IMR-90 (cell line): ENCODE measurements around the gene ZBTB24. TPM values are rescaled to one million over a fixed set of nuclear protein-coding genes. Genes with fewer than 3 reads are reported as not detected.

ENCODE experiments used
- ATAC-seq: fragments of 200-7000 bp; cut with Tn5 transposase; 2 replicates; pipeline ENCODE4 v1.9.1; 2020; ENCODE audit warnings: low read depth, mild to moderate bottlenecking, moderate library complexity
- BruUV-seq: library from RNA; stranded (reverse); fragments of 400-500 nt; replicated peaks from 2 replicates; lab custom pipeline; 2021; lab: Mats Ljungman, UMichigan
- CTCF ChIA-PET: fragments of 300-600 bp; formaldehyde crosslinking; extraction: SDS; loops from one replicate; lab custom pipeline; 2021; ENCODE audit warnings: antibody characterized with exemption; lab: Yijun Ruan, JAX
- POLR2A ChIA-PET: fragments of 300-600 bp; sonication (Branson Sonifier 250); formaldehyde crosslinking; loops from one replicate; lab custom pipeline; 2022; ENCODE audit warnings: antibody characterized with exemption; ENCODE audit not compliant: unreplicated experiment; lab: Charles Lee
- DNase-seq: peaks from one replicate; pipeline ENCODE4 v3.0.0; 2013
- H2AFZ ChIP-seq: replicated peaks from 2 replicates; pipeline ENCODE3; 2013; ENCODE audit warnings: low read length, mild to moderate bottlenecking; ENCODE audit not compliant: poor library complexity
- H2AK5ac ChIP-seq: 2 replicates; pipeline ENCODE4 v1.6.1; 2013; ENCODE audit warnings: low read depth, low read length, inconsistent platforms
- H2AK9ac ChIP-seq: replicated peaks from 2 replicates; pipeline ENCODE3; 2013; ENCODE audit warnings: mild to moderate bottlenecking, low read depth, low read length, moderate library complexity; ENCODE audit not compliant: poor library complexity
- H2BK120ac ChIP-seq: 2 replicates; pipeline ENCODE4 v1.6.1; 2013; ENCODE audit warnings: low read depth, low read length, inconsistent platforms
- H2BK15ac ChIP-seq: 3 replicates; pipeline ENCODE4 v1.6.1; 2013; ENCODE audit warnings: low read depth, low read length, inconsistent platforms
- H2BK20ac ChIP-seq: 2 replicates; pipeline ENCODE4 v1.6.1; 2013; ENCODE audit warnings: low read depth, mild to moderate bottlenecking, inconsistent platforms, low read length, moderate library complexity
- H2BK5ac ChIP-seq: 2 replicates; pipeline ENCODE4 v1.6.1; 2013; ENCODE audit warnings: mild to moderate bottlenecking, low read depth, low read length, inconsistent platforms; ENCODE audit not compliant: poor library complexity, severe bottlenecking
- H3K14ac ChIP-seq: replicated peaks from 2 replicates; pipeline ENCODE4 v1.6.1; 2013; ENCODE audit warnings: low read depth, low read length, inconsistent platforms
- H3K18ac ChIP-seq: 2 replicates; pipeline ENCODE4 v1.6.1; 2013; ENCODE audit warnings: low read depth, low read length, control low read depth
- H3K23ac ChIP-seq: 2 replicates; pipeline ENCODE4 v1.6.1; 2013; ENCODE audit warnings: low read depth, low read length, inconsistent platforms
- H3K27ac ChIP-seq: 2 replicates; pipeline ENCODE4 v1.5.1; 2013; ENCODE audit warnings: mild to moderate bottlenecking, control low read depth, low read length; ENCODE audit not compliant: insufficient read depth
- H3K27me3 ChIP-seq: 2 replicates; pipeline ENCODE4 v1.6.1; 2013; ENCODE audit warnings: low read length; ENCODE audit not compliant: control insufficient read depth, insufficient read depth
- H3K36me3 ChIP-seq: 2 replicates; pipeline ENCODE4 v1.6.1; 2013; ENCODE audit warnings: low read length, mixed read lengths; ENCODE audit not compliant: control insufficient read depth, insufficient read depth
- H3K4ac ChIP-seq: 2 replicates; pipeline ENCODE4 v1.6.1; 2013; ENCODE audit warnings: low read depth, low read length, inconsistent platforms
- H3K4me1 ChIP-seq: 2 replicates; pipeline ENCODE4 v1.6.1; 2013; ENCODE audit warnings: low read length, mixed read lengths; ENCODE audit not compliant: control insufficient read depth, insufficient read depth
- H3K4me2 ChIP-seq: 2 replicates; pipeline ENCODE4 v1.6.1; 2013; ENCODE audit warnings: low read depth, mild to moderate bottlenecking, control low read depth, low read length, moderate library complexity
- H3K4me3 ChIP-seq: 2 replicates; pipeline ENCODE4 v1.5.1; 2013; ENCODE audit warnings: low read depth, mild to moderate bottlenecking, control low read depth, low read length, moderate library complexity; ENCODE audit not compliant: insufficient read depth
- H3K56ac ChIP-seq: 2 replicates; pipeline ENCODE4 v1.6.1; 2013; ENCODE audit warnings: low read length, inconsistent platforms; ENCODE audit not compliant: insufficient read depth; ENCODE audit errors: extremely low read depth
- H3K79me1 ChIP-seq, 2 experiments: 2 replicates each; pipeline ENCODE4 v1.6.1; 2013; ENCODE audit warnings: low read length in 2 of 2, inconsistent platforms in 1 of 2, low read depth in 1 of 2
- H3K9ac ChIP-seq: 2 replicates; pipeline ENCODE4 v1.6.1; 2013; ENCODE audit warnings: low read depth, low read length, control low read depth
- H3K9me1 ChIP-seq: 2 replicates; pipeline ENCODE4 v1.6.1; 2013; ENCODE audit warnings: low read length, inconsistent platforms; ENCODE audit not compliant: insufficient read depth
- H3K9me3 ChIP-seq: 2 replicates; pipeline ENCODE4 v1.6.1; 2013; ENCODE audit warnings: low read length; ENCODE audit not compliant: control insufficient read depth, insufficient read depth
- H4K20me1 ChIP-seq: 2 replicates; pipeline ENCODE4 v1.6.1; 2013; ENCODE audit warnings: low read length, inconsistent platforms; ENCODE audit not compliant: insufficient read depth
- H4K5ac ChIP-seq: 2 replicates; pipeline ENCODE4 v1.6.1; 2013; ENCODE audit warnings: mild to moderate bottlenecking, low read depth, low read length, control low read depth
- H4K8ac ChIP-seq, 2 experiments: 2 replicates each; pipeline ENCODE4 v1.6.1; 2013; ENCODE audit warnings: low read depth in 2 of 2, low read length in 2 of 2, control low read depth in 1 of 2, inconsistent platforms in 1 of 2
- H4K91ac ChIP-seq: 2 replicates; pipeline ENCODE4 v1.6.1; 2013; ENCODE audit warnings: low read depth, low read length, inconsistent platforms; ENCODE audit not compliant: insufficient read depth
- BHLHE40 ChIP-seq: fragments of 150-350 bp; IDR thresholded peaks from 2 replicates; pipeline ENCODE4 v1.6.1; 2016; ENCODE audit warnings: mild to moderate bottlenecking, low read depth, low read length
- CEBPB ChIP-seq: IDR thresholded peaks from 2 replicates; pipeline ENCODE4 v1.6.1; 2012; ENCODE audit warnings: low read depth, low read length, improper control_type of control experiment
- CHD1 ChIP-seq: IDR thresholded peaks from 2 replicates; pipeline ENCODE4 v1.6.1; 2012; ENCODE audit warnings: low read depth, low read length, improper control_type of control experiment
- CTCF ChIP-seq: conservative IDR thresholded peaks from 2 replicates; pipeline ENCODE4 v1.5.1; 2012; ENCODE audit warnings: mild to moderate bottlenecking, low read depth, low read length, improper control_type of control experiment
- ELK1 ChIP-seq: fragments of 150-350 bp; IDR thresholded peaks from 2 replicates; pipeline ENCODE4 v1.6.1; 2016; ENCODE audit warnings: low read depth, mild to moderate bottlenecking, low read length, moderate library complexity, borderline replicate concordance
- MAFK ChIP-seq: IDR thresholded peaks from 2 replicates; pipeline ENCODE4 v1.6.1; 2012; ENCODE audit warnings: low read depth, low read length, improper control_type of control experiment
- MAZ ChIP-seq: IDR thresholded peaks from 2 replicates; pipeline ENCODE4 v1.6.1; 2012; ENCODE audit warnings: low read depth, mild to moderate bottlenecking, low read length, improper control_type of control experiment, moderate library complexity, borderline replicate concordance
- MXI1 ChIP-seq: IDR thresholded peaks from 2 replicates; pipeline ENCODE4 v1.6.1; 2012; ENCODE audit warnings: low read depth, mild to moderate bottlenecking, low read length, moderate library complexity, borderline replicate concordance
- NFE2L2 ChIP-seq: fragments of 150-350 bp; IDR thresholded peaks from 2 replicates; pipeline ENCODE4 v1.6.1; 2016; ENCODE audit warnings: low read depth, mild to moderate bottlenecking, low read length
- POLR2A ChIP-seq: IDR thresholded peaks from 2 replicates; pipeline ENCODE4 v1.6.1; 2012; ENCODE audit warnings: mild to moderate bottlenecking, low read depth, low read length
- RAD21 ChIP-seq: IDR thresholded peaks from 2 replicates; pipeline ENCODE4 v1.6.1; 2012; ENCODE audit warnings: low read length, improper control_type of control experiment
- RCOR1 ChIP-seq: IDR thresholded peaks from 2 replicates; pipeline ENCODE4 v1.6.1; 2012; ENCODE audit warnings: mild to moderate bottlenecking, low read length, improper control_type of control experiment; ENCODE audit not compliant: insufficient replicate concordance
- RFX5 ChIP-seq: IDR thresholded peaks from 2 replicates; pipeline ENCODE4 v1.8.0; 2012; ENCODE audit warnings: low read depth, mild to moderate bottlenecking, low read length, moderate library complexity
- SMC3 ChIP-seq: fragments of 150-350 bp; IDR thresholded peaks from 2 replicates; pipeline ENCODE4 v1.6.1; 2016; ENCODE audit warnings: low read depth, mild to moderate bottlenecking, antibody characterized with exemption, low read length, moderate library complexity
- USF2 ChIP-seq: fragments of 150-350 bp; IDR thresholded peaks from 2 replicates; pipeline ENCODE4 v1.6.1; 2017; ENCODE audit warnings: mild to moderate bottlenecking, antibody characterized with exemption, low read length, low read depth
- WGBS, 2 experiments: methylation state at CpG; one replicate each; pipeline versions ENCODE4 v1.1.5 to v1.1.7; 2013; ENCODE audit warnings: missing lambda C conversion rate in 2 of 2; ENCODE audit not compliant: insufficient read length in 1 of 2; ENCODE audit errors: extremely low coverage in 2 of 2; 5-methylcytosine and 5-hydroxymethylcytosine counted together
- dilution Hi-C: fragments of 300-500 bp; cut with HindIII; formaldehyde crosslinking; loops from one replicate; pipeline ENCODE4 v1.14.3; 2018; ENCODE audit warnings: low sequenced_read_pairs; ENCODE audit not compliant: unreplicated experiment
- in situ Hi-C: fragments of 300-500 bp; cut with MboI; formaldehyde crosslinking; loops from 3 replicates; pipeline ENCODE4 v1.14.3; 2019; ENCODE audit warnings: low sequenced_read_pairs, inconsistent platforms, mixed read lengths
- intact Hi-C: fragments of 100-400 bp; cut with micrococcal nuclease; formaldehyde crosslinking; loops from 2 replicates; pipeline ENCODE4 v1.10.0; 2022
- polyA plus RNA-seq, 3 experiments: library from polyadenylated mRNA; depleted of rRNA; stranded (reverse); fragments of >200 nt; gene quantifications; 2 replicates each; pipeline ENCODE4 v1.2.3, GENCODE V29; 2012; ENCODE audit warnings: low replicate concordance in 1 of 3
- total RNA-seq: library from RNA; depleted of rRNA; stranded (reverse); fragments of >200 nt; gene quantifications from 2 replicates; pipeline ENCODE4 v1.2.3, GENCODE V29; 2012

ZBTB24 gene
- total and polyA plus RNA-seq, 2 of the 4 experiments (the other 2 are of a cell fraction) = 2.3 to 7.9 TPM

- Histone ChIP-seq H3K4me3 (no peak overlapping the region), H3K36me3 (peaks cover 66% of the 10 kb centered on the region), H2AK5ac (no peak overlapping the region), H3K9me3 (no peaks in the 10 kb centered on the region), H2BK120ac (no peak overlapping the region), H2AK9ac (no peak overlapping the region), H4K20me1 (peaks cover 7% of the 10 kb centered on the region; the same call in 1 of the 2 replicates), H2BK5ac (no peak overlapping the region), H2AFZ (no peak overlapping the region), H3K56ac (no peak overlapping the region), H3K79me1 (peaks cover 0 to 21% of the 10 kb centered on the region in 2 experiments), H2BK20ac (no peak overlapping the region), H3K27me3 (no peaks in the 10 kb centered on the region), H2BK15ac (no peak overlapping the region), H3K14ac (no peak overlapping the region), H3K23ac (no peak overlapping the region), H4K91ac (no peak overlapping the region), H3K4ac (no peak overlapping the region), H4K5ac (no peak overlapping the region), H3K18ac (no peak overlapping the region), H3K4me1 (peaks cover 5% of the 10 kb centered on the region), H3K27ac (no peak overlapping the region), H4K8ac (no peak overlapping the region), H3K9ac (no peak overlapping the region), H3K9me1 (peaks cover 19% of the 10 kb centered on the region), H3K4me2 (no peak overlapping the region)
- dilution Hi-C loops = no loop called here
- no CpG with 5 or more reads among the region's 8 CpGs for WGBS, 2 experiments
- ChIA-PET CTCF (no interaction called here), POLR2A (no interaction called here)
- in situ Hi-C loops = no loop called here
- intact Hi-C loops = no loop called here
- TF ChIP-seq RAD21 (no peak), MAZ (no peak), BHLHE40 (no peak), POLR2A (no peak), RCOR1 (no peak), ELK1 (no peak), CEBPB (no peak), MAFK (no peak), CHD1 (no peak), NFE2L2 (no peak), CTCF (no peak), MXI1 (no peak), SMC3 (no peak), USF2 (no peak), RFX5 (no peak)
- ATAC-seq (no peak), DNase-seq (no peak)
- BruUV-seq = no TSS peak
Measured at GRCh38 chr6:109446541-109446940, 36.5 kb downstream of the ZBTB24 start.
